Left lung (tissue), 10 donors: ENCODE measurements around the gene ZC3H12A. TPM values are rescaled to one million over a fixed set of nuclear protein-coding genes. Genes with fewer than 3 reads are reported as not detected.

Experiments
- ATAC-seq: fragments of 200-7000 bp; cut with Tn5 transposase; one replicate; pipeline ENCODE4 v1.9.1; 2020; ENCODE audit warnings: moderate library complexity
- DNase-seq, 4 donors: peaks; one replicate each; pipeline ENCODE4 v3.0.0-alpha.2; 2013 to 2020
- H3K27ac ChIP-seq, 2 donors: fragments of 200-600 bp; sonication (generic) in 1 of 2; one replicate each; pipeline versions ENCODE4 v1.5.0 to v1.8.0; 2020 to 2021
- H3K27me3 ChIP-seq, 2 donors: fragments of 200-600 bp; sonication (generic) in 1 of 2; one replicate each; pipeline versions ENCODE4 v1.5.0 to v1.8.0; 2020 to 2021
- H3K36me3 ChIP-seq, 2 donors: fragments of 200-600 bp; sonication (generic) in 1 of 2; one replicate each; pipeline versions ENCODE4 v1.5.0 to v1.8.0; 2020 to 2021
- H3K4me1 ChIP-seq, 2 donors: fragments of 200-600 bp; one replicate each; pipeline ENCODE4 v1.8.0; 2021
- H3K4me3 ChIP-seq, 2 donors: fragments of 200-600 bp; sonication (generic) in 1 of 2; one replicate each; pipeline versions ENCODE4 v1.5.0 to v1.8.0; 2020 to 2021; ENCODE audit warnings: mild to moderate bottlenecking in 1 of 2
- H3K9me3 ChIP-seq, 2 donors: fragments of 200-600 bp; sonication (generic) in 1 of 2; one replicate each; pipeline versions ENCODE4 v1.5.0 to v1.8.0; 2020 to 2021
- CTCF ChIP-seq, 2 donors: fragments of 200-600 bp; sonication (generic) in 1 of 2; IDR thresholded peaks; one replicate each; pipeline versions ENCODE4 v1.5.0 to v1.8.0; 2021; ENCODE audit warnings: antibody characterized with exemption in 2 of 2
- intact Hi-C, 2 donors: fragments of 100-400 bp; cut with DNase I; formaldehyde crosslinking; loops; one replicate each; pipeline versions ENCODE4 v1.11.2 to v1.14.2; 2022
- polyA plus RNA-seq, 6 donors: library from polyadenylated mRNA; unstranded; fragments of 120-200 nt; gene quantifications; one replicate each; pipeline ENCODE4 v1.2.1, GENCODE V29; 2013; ENCODE audit not compliant: insufficient read length in 6 of 6
- total RNA-seq, 2 donors: library from RNA; stranded (reverse); fragmentation: NEBNext Ultra II Directional; extraction: Animal tissue kit (Norgen Biotek cat#: 25700); gene quantifications; one replicate each; pipeline ENCODE4 v1.2.1, GENCODE V29; 2021
- donor health status: DM: no; HTN: yes; CAD: no.
- donor health status: DM: no; HTN: no; CAD: no.

Gene ZC3H12A
- total and polyA plus RNA-seq, 8 donors, result 1.1 to 28.0 (median 2.3) TPM

GRCh38 chr1:37471345-37472231 is 2.8 kb upstream of the ZC3H12A start:
- no peak for TF ChIP-seq CTCF (IDR thresholded peaks at IDR 0.05)
- peak overlapping the region; percentile 84 to 94 for H3K27ac ChIP-seq
- peak in 3 of 4 donors; percentile 40 to 86 (median 84) for DNase-seq
- H3K4me1 ChIP-seq, result peaks cover 20 to 47% of the 10 kb centered on the region in 2 donors
- no peak overlapping the region for H3K4me3 ChIP-seq
- peak; percentile 60 for ATAC-seq
- no peaks in the 10 kb centered on the region for H3K27me3 ChIP-seq
- intact Hi-C loops, result no loop called here
- no peaks in the 10 kb centered on the region for H3K9me3 ChIP-seq
- peaks cover 0 to 13% of the 10 kb centered on the region in 2 donors for H3K36me3 ChIP-seq

- Histone ChIP-seq H3K27me3 (no peaks in the 10 kb centered on the region), H3K27ac (peak overlapping the region; percentile 84 to 94), H3K4me3 (no peak overlapping the region), H3K4me1 (peaks cover 27 to 54% of the 10 kb centered on the region in 2 donors), H3K9me3 (no peaks in the 10 kb centered on the region), H3K36me3 (peaks cover 0 to 18% of the 10 kb centered on the region in 2 donors)
- DNase-seq (no peak), ATAC-seq (no peak)
- intact Hi-C loops, result no loop called here
- TF ChIP-seq CTCF (IDR thresholded peaks at IDR 0.05), result no peak
These were observed 2.1 kb upstream of the ZC3H12A start for GRCh38 chr1:37472281-37472680.

GRCh38 chr1:37472994-37473393 is 1.4 kb upstream of the ZC3H12A start:
- no peak for TF ChIP-seq CTCF (IDR thresholded peaks at IDR 0.05)
- Histone ChIP-seq H3K4me3 (peak overlapping the region in 1 of 2 donors; percentile 94), H3K4me1 (peaks cover 34 to 61% of the 10 kb centered on the region in 2 donors)

GRCh38 chr1:37473431-37474045 is 842 bp upstream of the ZC3H12A start:
- ATAC-seq (no peak), DNase-seq (peak in 1 of 4 donors; percentile 33)
- Histone ChIP-seq H3K27me3 (no peaks in the 10 kb centered on the region), H3K4me3 (peak overlapping the region; percentile 82 to 94), H3K36me3 (peaks cover 0 to 29% of the 10 kb centered on the region in 2 donors), H3K27ac (peak overlapping the region; percentile 94 to 96), H3K4me1 (peaks cover 38 to 67% of the 10 kb centered on the region in 2 donors), H3K9me3 (no peaks in the 10 kb centered on the region)
- no peak for TF ChIP-seq CTCF (IDR thresholded peaks at IDR 0.05)
- intact Hi-C loops, result no loop called here

More at GRCh38 chr1:37472994-37473393, 1.4 kb upstream of the ZC3H12A start:
- intact Hi-C loops, result no loop called here
- no peak for ATAC-seq
- Histone ChIP-seq H3K36me3 (peaks cover 0 to 23% of the 10 kb centered on the region in 2 donors), H3K9me3 (no peaks in the 10 kb centered on the region), H3K27me3 (no peaks in the 10 kb centered on the region), H3K27ac (peak overlapping the region; percentile 94 to 96)
- no peak for DNase-seq
